ELF-1 (cell line): ENCODE measurements around the gene LCT.
A peak's percentile ranks its signal among the peaks of the same experiment; 100 is the strongest.
"Not testable (repeated sequence)": the region's sequence is repeated elsewhere in the genome, so short reads cannot be mapped to it uniquely, and the experiment has no call there.

Source experiments
- DNase-seq: peaks from one replicate; pipeline ENCODE4 v3.0.0-alpha.2; 2016; ENCODE audit warnings: low read depth, low spot score

Gene LCT

GRCh38 chr2:135797497-135798274 is 39.3 kb downstream of the LCT start:
- DNase-seq = peak; percentile 92

- DNase-seq = no peak
Observed at GRCh38 chr2:135796606-135797005, 40.4 kb downstream of the LCT start.

DNA sequence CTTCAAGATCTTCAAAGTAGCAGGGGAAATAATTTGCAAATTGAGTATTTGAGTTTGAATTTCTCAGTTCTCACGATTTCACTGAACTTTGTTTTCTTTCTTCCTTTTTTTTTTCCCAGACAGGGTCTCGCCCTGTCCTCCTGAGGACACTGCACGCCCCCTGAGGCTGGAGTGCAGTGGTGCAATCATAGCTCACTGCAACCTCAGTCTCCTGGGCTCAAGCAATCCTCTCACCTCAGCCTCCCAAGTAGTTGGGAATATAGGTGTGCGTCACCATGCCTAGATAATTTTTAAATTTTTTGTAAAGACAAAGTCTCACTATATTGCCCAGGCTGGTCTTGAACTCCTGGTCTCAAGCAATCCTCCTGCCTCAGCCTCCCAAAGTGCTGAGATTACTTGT is 41.3 kb downstream of the LCT start:
- not testable (repeated sequence) for DNase-seq

- DNase-seq = no peak
Observed at GRCh38 chr2:135792401-135793150, 44.4 kb downstream of the LCT start.

DNA sequence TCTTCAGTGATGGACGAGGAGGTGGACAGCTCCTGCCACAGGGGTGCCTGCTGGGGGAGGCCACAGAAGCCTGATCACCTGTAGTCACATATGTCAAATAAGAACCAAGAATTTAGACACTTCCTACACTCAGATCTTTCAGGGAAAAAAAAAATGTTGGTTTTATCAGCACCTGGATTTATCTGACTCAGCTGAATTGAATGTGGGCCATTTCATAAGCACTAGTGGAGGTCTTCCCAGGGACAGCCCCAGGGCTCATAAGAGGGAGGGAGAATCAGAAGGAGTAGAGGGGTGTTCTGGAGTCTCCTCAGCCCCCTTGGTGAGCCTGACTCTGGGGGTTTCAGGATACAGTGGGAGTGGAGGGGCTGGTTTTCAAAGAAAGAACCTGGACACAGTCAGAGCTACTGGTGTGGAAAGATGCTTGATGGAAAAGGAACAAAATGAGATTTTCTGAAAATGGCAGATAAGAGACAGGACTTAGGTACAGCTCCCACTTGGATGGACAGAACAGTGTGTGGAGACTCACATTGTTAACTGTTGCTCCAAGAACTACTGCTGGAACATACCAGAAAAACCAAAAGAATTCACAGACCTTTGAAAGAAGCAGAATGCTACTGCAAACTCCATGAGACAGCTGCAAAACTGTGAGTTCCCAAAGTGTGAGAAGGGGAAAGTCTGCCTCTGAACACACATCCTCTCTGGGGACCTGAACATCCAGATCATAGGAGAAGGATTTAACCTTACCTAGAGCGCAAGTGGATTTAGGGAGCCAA is 45.4 kb downstream of the LCT start:
- DNase-seq = no peak

DNA sequence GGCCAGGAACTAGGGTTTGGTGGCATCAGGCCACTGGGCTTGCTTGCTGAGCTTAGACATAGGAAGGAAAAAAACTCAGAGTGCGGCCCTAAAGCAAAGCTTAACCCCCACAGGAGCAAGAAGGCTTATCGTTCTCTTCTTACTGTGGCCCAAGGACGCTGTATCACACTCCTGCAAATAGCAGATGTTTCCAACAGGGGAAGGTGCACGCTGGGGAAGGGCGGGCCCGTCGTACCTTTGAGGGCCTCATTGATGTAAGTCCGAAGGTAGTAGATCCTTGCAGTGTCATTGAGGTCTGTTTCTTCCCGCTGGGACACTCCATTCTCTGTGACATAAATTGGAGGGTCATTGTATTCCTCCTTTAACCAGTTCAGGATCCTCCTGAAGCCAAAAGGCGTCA is 46.6 kb downstream of the LCT start:
- no peak for DNase-seq

GRCh38 chr2:135786823-135787222 is 50.2 kb downstream of the LCT start:
- DNase-seq = no peak

DNA sequence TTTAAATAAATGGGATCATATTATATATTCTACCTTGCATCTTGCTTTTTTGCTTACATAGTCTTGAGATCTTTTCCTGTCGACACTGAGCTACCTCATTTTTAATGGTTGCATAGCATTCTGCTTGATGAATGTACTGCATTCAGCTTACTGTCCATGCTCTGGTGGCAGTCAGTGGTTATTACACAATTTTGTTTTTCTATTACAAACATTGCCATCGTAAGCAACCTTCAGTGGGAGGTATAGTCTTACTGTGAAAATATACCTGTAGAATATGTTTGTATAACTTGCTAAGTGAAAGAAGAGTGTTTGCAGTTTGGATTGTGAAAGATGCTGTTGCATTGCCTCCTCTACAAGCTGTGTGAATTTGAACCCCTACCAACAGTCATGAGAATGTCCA is 52.0 kb downstream of the LCT start:
- no peak for DNase-seq

DNA sequence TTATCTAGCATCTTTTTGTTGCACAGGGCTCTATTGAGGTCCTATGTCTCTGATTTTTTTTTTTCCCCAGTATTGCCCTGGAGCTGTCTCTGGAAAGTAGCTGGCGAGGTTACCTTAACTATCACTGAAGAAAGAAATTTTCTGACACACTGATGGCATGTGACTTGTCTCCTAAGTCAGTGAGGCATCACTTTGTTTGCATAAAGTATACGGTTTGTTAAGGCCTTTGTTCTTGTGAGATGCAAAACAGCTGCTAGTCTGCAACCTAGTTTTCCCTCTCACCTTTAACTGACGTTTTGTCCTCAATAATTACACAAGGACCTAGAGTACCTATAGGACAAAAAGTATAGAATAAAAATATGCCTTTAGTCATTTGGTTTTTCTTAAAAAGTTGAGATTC is 53.5 kb downstream of the LCT start:
- DNase-seq = no peak

DNA sequence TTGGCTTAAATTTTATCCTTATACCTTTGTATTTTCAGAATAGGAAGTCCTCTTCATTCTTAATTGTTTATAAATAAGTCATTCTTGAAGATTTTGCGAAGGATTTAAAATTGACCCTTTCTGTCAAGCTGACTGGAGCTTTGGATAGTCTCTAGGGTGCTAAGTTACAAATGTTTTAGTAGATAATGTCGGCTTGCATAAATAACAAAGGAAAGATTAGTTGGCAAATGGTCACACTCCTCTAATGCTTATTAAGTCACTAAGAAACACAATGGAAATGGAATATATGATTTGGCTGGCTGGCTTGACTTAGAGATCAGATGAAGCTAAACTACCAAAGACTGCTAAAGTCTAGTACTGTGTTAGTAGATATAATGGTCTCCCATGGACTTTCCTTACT is 54.8 kb downstream of the LCT start:
- DNase-seq = no peak

DNA sequence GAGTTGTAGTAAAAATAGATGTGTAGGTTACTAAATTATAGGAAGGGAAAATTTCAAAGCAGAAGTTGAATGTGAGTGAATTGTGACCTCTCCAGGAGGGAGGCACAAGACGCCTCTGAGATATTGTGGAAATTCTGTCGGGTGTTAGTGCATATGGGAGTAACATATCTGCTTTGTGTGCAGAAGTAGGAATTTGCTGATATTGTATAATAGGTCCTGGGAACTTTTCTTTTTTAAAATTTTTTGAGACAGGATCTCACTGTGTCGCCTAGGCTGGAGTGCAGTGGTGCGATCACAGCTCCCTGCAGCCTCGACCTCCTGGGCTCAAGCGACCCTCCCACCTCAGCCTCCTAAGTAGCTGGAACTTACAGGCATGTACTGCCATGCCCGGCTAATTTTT is 60.6 kb downstream of the LCT start:
- DNase-seq = no peak

- no peak for DNase-seq
Observed at GRCh38 chr2:135775420-135775819, 61.6 kb downstream of the LCT start.

DNA sequence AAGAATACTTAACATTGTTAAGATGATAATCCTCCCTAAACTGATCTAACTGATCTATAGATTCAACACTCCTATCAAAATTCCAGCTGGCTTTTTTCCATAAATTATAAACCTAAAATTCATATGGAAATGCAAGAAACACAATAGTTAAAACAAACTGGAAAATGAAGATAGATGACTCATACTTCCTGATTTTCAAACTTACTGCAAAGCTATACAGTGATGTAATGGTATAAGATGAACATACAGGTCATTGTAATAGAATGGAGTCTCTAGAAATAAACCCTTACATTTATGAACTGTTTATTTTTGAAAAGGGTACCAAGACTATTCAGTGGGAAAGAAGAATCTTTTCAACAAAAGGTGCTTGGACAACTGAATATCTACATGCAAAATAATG is 63.1 kb downstream of the LCT start:
- no peak for DNase-seq

- DNase-seq = no peak
Observed at GRCh38 chr2:135773319-135773718, 63.7 kb downstream of the LCT start.

DNA sequence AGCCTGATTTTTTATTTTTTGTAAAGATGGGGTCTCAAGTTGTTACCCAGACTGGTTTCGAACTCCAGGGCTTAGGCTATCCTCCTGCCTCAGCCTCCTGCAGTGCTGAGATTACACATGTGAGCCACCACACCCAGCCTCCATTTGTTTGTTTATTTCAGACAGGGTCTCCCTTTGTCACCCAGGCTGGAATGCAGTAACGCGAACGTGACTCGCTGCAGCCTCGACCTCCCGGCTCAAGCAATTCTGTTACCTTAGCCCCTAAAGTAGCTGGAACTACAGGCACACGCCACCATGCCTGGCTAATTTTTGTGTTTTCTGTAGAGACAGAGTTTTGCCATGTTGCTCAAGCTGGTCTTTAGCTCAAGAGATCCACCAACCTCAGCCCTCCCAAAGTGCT is 68.1 kb downstream of the LCT start:
- DNase-seq = peak; percentile 33

DNA sequence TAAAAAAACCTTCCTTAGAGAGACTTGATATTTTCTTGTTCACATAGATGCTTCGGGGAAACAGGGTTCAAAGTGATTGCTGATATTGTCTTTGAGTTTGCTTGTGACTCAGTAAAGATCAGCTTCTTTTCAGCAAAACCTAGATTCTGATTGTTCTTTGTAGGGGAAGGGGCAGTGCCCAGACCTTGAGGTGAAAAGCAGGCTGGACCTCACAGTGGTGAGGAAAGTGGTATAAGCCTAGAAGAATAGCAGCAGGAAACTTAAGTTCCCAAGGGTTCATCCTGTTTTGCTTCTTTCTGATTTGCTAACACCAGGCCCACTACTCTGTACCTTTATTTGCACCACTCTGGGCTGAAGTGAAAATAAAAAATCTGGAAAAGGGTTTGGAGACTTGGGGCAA is 74.5 kb downstream of the LCT start:
- no peak for DNase-seq

DNA sequence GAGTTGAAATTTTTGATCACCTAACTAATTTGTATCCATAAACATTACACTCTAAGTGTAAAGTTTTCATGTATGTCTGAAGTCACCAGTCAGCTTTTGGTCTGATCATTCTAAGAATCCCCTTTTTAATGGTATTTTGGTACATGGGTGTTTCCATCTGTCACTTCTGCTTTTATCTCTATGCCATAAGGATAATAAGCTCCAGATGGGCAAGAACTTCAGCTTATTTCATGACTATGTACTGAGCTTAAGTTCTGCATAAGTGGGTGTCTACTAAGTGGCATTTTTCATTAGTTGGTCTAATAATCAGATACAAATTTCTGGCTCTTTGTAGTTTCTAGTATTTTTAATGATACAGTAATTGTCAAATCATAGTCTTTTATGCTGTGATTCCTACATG is 75.0 kb downstream of the LCT start:
- no peak for DNase-seq

GRCh38 chr2:135756692-135757091 is 80.3 kb downstream of the LCT start:
- DNase-seq = no peak

GRCh38 chr2:135755573-135755972 is 81.4 kb downstream of the LCT start:
- DNase-seq = no peak

- DNase-seq = no peak
Observed at GRCh38 chr2:135745545-135745944, 91.4 kb downstream of the LCT start.

- peak; percentile 19 for DNase-seq
Observed at GRCh38 chr2:135744760-135745314, 92.1 kb downstream of the LCT start.

GRCh38 chr2:135743860-135744259 is 93.1 kb downstream of the LCT start:
- DNase-seq = peak; percentile 12
